Neural cell (in vitro differentiated cells): Measurements from ENCODE around the gene IL19. TPM values are rescaled to one million over a fixed set of nuclear protein-coding genes. Genes with fewer than 3 reads are reported as not detected.

Experiments used
- H2AFZ ChIP-seq: fragments of 200-600, 300-800 bp; sonication (generic), shearing (Covaris generic); 2 replicates; pipeline ENCODE4 v1.6.0; 2014; ENCODE audit warnings: low read depth, mild to moderate bottlenecking, antibody characterized with exemption, low read length, moderate library complexity
- H3F3A ChIP-seq: fragments of 200-600 bp; shearing (Covaris generic); 2 replicates; pipeline ENCODE4 v1.6.1; 2016; ENCODE audit warnings: mild to moderate bottlenecking, moderate library complexity, mixed read lengths, antibody characterized with exemption, low read length; ENCODE audit not compliant: insufficient read depth, poor library complexity, severe bottlenecking
- H3K27ac ChIP-seq: fragments of 200-600, 300-800 bp; sonication (generic), shearing (Covaris generic); 2 replicates; pipeline ENCODE4 v1.5.1; 2014; ENCODE audit warnings: mild to moderate bottlenecking, low read length, moderate library complexity
- H3K27me3 ChIP-seq: fragments of 300-800, 200-600 bp; sonication (generic), shearing (Covaris generic); 2 replicates; pipeline ENCODE4 v1.6.0; 2014; ENCODE audit warnings: mild to moderate bottlenecking, low read depth, low read length, moderate library complexity; ENCODE audit not compliant: insufficient read depth
- H3K36me3 ChIP-seq: fragments of 300-800, 200-600 bp; sonication (generic), shearing (Covaris generic); 2 replicates; pipeline ENCODE4 v1.5.1; 2014; ENCODE audit warnings: mild to moderate bottlenecking, antibody characterized with exemption, low read length, moderate library complexity; ENCODE audit not compliant: insufficient read depth
- H3K4me2 ChIP-seq: fragments of 300-800, 200-600 bp; sonication (generic), shearing (Covaris generic); 2 replicates; pipeline ENCODE4 v1.6.0; 2014; ENCODE audit warnings: mild to moderate bottlenecking, low read length
- H3K4me3 ChIP-seq: fragments of 300-800, 200-600 bp; sonication (generic), shearing (Covaris generic); 2 replicates; pipeline ENCODE4 v1.5.1; 2014; ENCODE audit warnings: mild to moderate bottlenecking, low read length, moderate library complexity
- H3K79me2 ChIP-seq: fragments of 200-600 bp; shearing (Covaris generic); replicated peaks from 2 replicates; pipeline ENCODE4 v1.6.0; 2014; ENCODE audit warnings: mild to moderate bottlenecking, low read length, moderate library complexity; ENCODE audit not compliant: insufficient read depth
- H3K9ac ChIP-seq: fragments of 300-800, 200-600 bp; sonication (generic), shearing (Covaris generic); 2 replicates; pipeline ENCODE4 v1.6.1; 2016; ENCODE audit warnings: mild to moderate bottlenecking, low read length, mixed read lengths
- H3K9me2 ChIP-seq: fragments of 200-600 bp; shearing (Covaris generic); 2 replicates; pipeline ENCODE4 v1.6.1; 2016; ENCODE audit warnings: mild to moderate bottlenecking, low read length, mixed read lengths; ENCODE audit not compliant: insufficient read depth
- H3K9me3 ChIP-seq: fragments of 200-600, 300-800 bp; sonication (generic), shearing (Covaris generic); 2 replicates; pipeline ENCODE4 v1.6.1; 2016; ENCODE audit warnings: mild to moderate bottlenecking, mixed run types, low read length, moderate library complexity, mixed read lengths
- H4K20me1 ChIP-seq: fragments of 200-600 bp; shearing (Covaris generic); 2 replicates; pipeline ENCODE4 v1.6.1; 2016; ENCODE audit warnings: mild to moderate bottlenecking, mixed run types; ENCODE audit not compliant: insufficient read depth
- CTCF ChIP-seq: fragments of 450-650 bp; IDR thresholded peaks from 2 replicates; pipeline ENCODE4 v1.5.1; 2014; ENCODE audit warnings: antibody characterized with exemption, mild to moderate bottlenecking, moderate library complexity; ENCODE audit not compliant: poor library complexity, severe bottlenecking
- EP300 ChIP-seq: fragments of 450-650 bp; conservative IDR thresholded peaks from 2 replicates; pipeline ENCODE4 v1.6.1; 2014; ENCODE audit warnings: antibody characterized with exemption, mild to moderate bottlenecking, moderate library complexity; ENCODE audit not compliant: poor library complexity, severe bottlenecking
- EZH2 ChIP-seq: fragments of 200-600, 300-800 bp; shearing (Covaris generic), sonication (generic); IDR thresholded peaks from 2 replicates; pipeline ENCODE4 v1.6.1; 2014; ENCODE audit warnings: antibody characterized with exemption, low read length, borderline replicate concordance, mild to moderate bottlenecking; ENCODE audit not compliant: insufficient read depth, poor library complexity, severe bottlenecking
- MXI1 ChIP-seq: fragments of 450-650 bp; conservative IDR thresholded peaks from 2 replicates; pipeline ENCODE4 v1.6.1; 2014; ENCODE audit warnings: antibody characterized with exemption, mild to moderate bottlenecking; ENCODE audit not compliant: poor library complexity, severe bottlenecking
- POLR2AphosphoS5 ChIP-seq: IDR thresholded peaks from 2 replicates; pipeline ENCODE4 v1.6.1; 2012
- RAD21 ChIP-seq: fragments of 450-650 bp; conservative IDR thresholded peaks from 2 replicates; pipeline ENCODE4 v1.6.1; 2014; ENCODE audit warnings: antibody characterized with exemption, mild to moderate bottlenecking, moderate library complexity
- SMC3 ChIP-seq: fragments of 450-650 bp; conservative IDR thresholded peaks from 2 replicates; pipeline ENCODE4 v1.6.1; 2014; ENCODE audit warnings: antibody characterized with exemption, mild to moderate bottlenecking, moderate library complexity; ENCODE audit not compliant: poor library complexity
- TAF1 ChIP-seq: IDR thresholded peaks from 2 replicates; pipeline ENCODE4 v1.6.1; 2012; ENCODE audit warnings: low read depth
- polyA plus RNA-seq: library from polyadenylated mRNA; depleted of rRNA; stranded (reverse); fragments of >200 nt; gene quantifications from 2 replicates; pipeline ENCODE4 v1.2.3, GENCODE V29; 2014
- TF ChIP-seq, protein P1 (sequence below): IDR thresholded peaks from 2 replicates; pipeline ENCODE4 v1.6.1; 2012; ENCODE audit warnings: borderline replicate concordance

Gene IL19
- polyA plus RNA-seq, 1 donor from 2014 or later, result not detected

DNA sequence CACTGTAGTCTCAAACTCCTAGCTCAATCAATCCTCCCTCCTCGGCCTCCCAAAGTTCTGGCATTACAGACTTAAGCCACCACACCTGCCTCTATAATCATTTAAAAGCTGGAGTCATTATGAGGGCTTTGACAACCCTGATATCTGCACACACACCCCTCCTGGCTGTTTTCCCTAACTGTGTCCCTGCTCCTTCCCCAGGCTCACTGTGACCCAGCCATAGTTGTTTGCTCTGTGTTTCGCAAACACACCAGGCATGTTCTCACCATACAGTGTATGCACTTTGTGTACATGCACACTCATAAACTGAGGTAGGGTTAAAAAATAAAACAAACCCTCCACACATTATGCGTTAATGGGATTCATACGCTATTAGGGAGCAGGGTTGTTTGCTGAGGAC lies 73.1 kb downstream of the IL19 start:
- TF ChIP-seq CTCF, result no peak
- no peak for TF ChIP-seq POLR2AphosphoS5
- TF ChIP-seq MXI1, result no peak
- TF ChIP-seq EZH2, result no peak
- no peak for TF ChIP-seq RAD21
- no peak for TF ChIP-seq SMC3
- TF ChIP-seq, protein P1, sequence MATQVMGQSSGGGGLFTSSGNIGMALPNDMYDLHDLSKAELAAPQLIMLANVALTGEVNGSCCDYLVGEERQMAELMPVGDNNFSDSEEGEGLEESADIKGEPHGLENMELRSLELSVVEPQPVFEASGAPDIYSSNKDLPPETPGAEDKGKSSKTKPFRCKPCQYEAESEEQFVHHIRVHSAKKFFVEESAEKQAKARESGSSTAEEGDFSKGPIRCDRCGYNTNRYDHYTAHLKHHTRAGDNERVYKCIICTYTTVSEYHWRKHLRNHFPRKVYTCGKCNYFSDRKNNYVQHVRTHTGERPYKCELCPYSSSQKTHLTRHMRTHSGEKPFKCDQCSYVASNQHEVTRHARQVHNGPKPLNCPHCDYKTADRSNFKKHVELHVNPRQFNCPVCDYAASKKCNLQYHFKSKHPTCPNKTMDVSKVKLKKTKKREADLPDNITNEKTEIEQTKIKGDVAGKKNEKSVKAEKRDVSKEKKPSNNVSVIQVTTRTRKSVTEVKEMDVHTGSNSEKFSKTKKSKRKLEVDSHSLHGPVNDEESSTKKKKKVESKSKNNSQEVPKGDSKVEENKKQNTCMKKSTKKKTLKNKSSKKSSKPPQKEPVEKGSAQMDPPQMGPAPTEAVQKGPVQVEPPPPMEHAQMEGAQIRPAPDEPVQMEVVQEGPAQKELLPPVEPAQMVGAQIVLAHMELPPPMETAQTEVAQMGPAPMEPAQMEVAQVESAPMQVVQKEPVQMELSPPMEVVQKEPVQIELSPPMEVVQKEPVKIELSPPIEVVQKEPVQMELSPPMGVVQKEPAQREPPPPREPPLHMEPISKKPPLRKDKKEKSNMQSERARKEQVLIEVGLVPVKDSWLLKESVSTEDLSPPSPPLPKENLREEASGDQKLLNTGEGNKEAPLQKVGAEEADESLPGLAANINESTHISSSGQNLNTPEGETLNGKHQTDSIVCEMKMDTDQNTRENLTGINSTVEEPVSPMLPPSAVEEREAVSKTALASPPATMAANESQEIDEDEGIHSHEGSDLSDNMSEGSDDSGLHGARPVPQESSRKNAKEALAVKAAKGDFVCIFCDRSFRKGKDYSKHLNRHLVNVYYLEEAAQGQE, result no peak
- no peak for TF ChIP-seq EP300
- no peak for TF ChIP-seq TAF1
- Histone ChIP-seq H3K4me2 (no peak overlapping the region), H3K9me3 (no peaks in the 10 kb centered on the region), H4K20me1 (no peaks in the 10 kb centered on the region), H3K27ac (no peak overlapping the region), H3F3A (no peaks in the 10 kb centered on the region), H3K4me3 (no peak overlapping the region), H3K9me2 (no peaks in the 10 kb centered on the region), H3K36me3 (no peaks in the 10 kb centered on the region), H3K79me2 (no peaks in the 10 kb centered on the region), H3K9ac (no peak overlapping the region), H3K27me3 (no peaks in the 10 kb centered on the region), H2AFZ (no peak overlapping the region)

- TF ChIP-seq POLR2AphosphoS5, result no peak
- TF ChIP-seq RAD21, result no peak
- TF ChIP-seq MXI1, result no peak
- TF ChIP-seq CTCF, result no peak
- no peak for TF ChIP-seq EZH2
- TF ChIP-seq EP300, result no peak
- TF ChIP-seq TAF1, result no peak
- TF ChIP-seq, protein P1, result no peak
- TF ChIP-seq SMC3, result no peak
- H3F3A ChIP-seq, result no peaks in the 10 kb centered on the region
- no peaks in the 10 kb centered on the region for H3K9me3 ChIP-seq
- no peaks in the 10 kb centered on the region for H3K36me3 ChIP-seq
- no peaks in the 10 kb centered on the region for H3K79me2 ChIP-seq
- H3K4me2 ChIP-seq, result no peak overlapping the region
- H4K20me1 ChIP-seq, result no peaks in the 10 kb centered on the region
- H3K9me2 ChIP-seq, result no peaks in the 10 kb centered on the region
- no peaks in the 10 kb centered on the region for H3K27me3 ChIP-seq
- no peak overlapping the region for H3K4me3 ChIP-seq
- H3K27ac ChIP-seq, result no peak overlapping the region
- no peak overlapping the region for H2AFZ ChIP-seq
- H3K9ac ChIP-seq, result no peak overlapping the region
Measured at GRCh38 chr1:206846487-206846886, 75.9 kb downstream of the IL19 start.
